ENCODE measurements around the gene MORN1. TPM values are rescaled to one million over a fixed set of nuclear protein-coding genes. Genes with fewer than 3 reads are reported as not detected.

MORN1 gene
- total RNA-seq, 1 donor from 2014 or later: 35.3 TPM

DNA sequence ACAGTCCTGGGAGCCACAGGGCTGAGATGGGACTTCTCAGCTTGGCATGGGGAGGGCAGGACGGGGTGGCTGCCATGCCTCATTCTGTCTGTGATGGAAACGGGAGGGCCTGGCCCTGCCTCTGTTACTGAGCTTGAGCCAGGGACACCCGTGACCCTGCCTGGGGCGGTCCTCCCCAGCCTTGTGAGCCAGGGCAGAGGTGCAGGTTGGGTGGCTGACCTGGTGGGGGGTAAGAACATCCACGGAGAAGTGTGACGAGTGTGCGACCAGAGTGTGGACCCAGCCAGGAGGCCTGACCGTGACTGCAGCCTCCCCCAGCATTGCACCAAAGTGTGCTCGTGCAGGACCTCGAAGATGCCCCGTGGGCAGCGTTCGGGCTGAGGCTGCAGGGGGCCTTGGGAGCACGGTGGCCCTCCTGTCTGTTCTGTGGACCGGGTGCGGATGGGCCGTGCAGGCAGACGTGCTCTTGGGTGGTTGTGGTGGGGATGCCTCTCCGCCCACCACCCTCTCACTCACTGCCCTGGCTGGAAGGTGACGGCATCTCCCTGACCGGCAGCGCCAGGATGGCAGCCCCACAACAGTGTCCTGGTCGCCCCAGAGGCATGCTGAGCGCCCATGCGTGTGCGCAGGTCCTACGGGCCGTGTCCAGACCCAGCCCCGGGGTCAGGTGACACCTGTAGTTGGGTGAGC lies 117.8 kb downstream of the MORN1 start:
- Mint-ChIP-seq H3K27me3 (no peaks in the 10 kb centered on the region), H3K27ac (peak overlapping the region; percentile 10), H3K4me3 (ENCODE audit: low read depth) (no peak overlapping the region), H3K4me1 (ENCODE audit: low read depth) (peaks cover 47% of the 10 kb centered on the region), H3K9me3 (ENCODE audit: low read depth) (no peaks in the 10 kb centered on the region), H3K36me3 (ENCODE audit: insufficient read depth) (no peaks in the 10 kb centered on the region)
- no peak for DNase-seq (ENCODE audit: low spot score, unreplicated experiment)
- TF ChIP-seq, protein P1, sequence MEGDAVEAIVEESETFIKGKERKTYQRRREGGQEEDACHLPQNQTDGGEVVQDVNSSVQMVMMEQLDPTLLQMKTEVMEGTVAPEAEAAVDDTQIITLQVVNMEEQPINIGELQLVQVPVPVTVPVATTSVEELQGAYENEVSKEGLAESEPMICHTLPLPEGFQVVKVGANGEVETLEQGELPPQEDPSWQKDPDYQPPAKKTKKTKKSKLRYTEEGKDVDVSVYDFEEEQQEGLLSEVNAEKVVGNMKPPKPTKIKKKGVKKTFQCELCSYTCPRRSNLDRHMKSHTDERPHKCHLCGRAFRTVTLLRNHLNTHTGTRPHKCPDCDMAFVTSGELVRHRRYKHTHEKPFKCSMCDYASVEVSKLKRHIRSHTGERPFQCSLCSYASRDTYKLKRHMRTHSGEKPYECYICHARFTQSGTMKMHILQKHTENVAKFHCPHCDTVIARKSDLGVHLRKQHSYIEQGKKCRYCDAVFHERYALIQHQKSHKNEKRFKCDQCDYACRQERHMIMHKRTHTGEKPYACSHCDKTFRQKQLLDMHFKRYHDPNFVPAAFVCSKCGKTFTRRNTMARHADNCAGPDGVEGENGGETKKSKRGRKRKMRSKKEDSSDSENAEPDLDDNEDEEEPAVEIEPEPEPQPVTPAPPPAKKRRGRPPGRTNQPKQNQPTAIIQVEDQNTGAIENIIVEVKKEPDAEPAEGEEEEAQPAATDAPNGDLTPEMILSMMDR (IDR thresholded peaks at IDR 0.05; ENCODE audit: unreplicated experiment): no peak

DNA sequence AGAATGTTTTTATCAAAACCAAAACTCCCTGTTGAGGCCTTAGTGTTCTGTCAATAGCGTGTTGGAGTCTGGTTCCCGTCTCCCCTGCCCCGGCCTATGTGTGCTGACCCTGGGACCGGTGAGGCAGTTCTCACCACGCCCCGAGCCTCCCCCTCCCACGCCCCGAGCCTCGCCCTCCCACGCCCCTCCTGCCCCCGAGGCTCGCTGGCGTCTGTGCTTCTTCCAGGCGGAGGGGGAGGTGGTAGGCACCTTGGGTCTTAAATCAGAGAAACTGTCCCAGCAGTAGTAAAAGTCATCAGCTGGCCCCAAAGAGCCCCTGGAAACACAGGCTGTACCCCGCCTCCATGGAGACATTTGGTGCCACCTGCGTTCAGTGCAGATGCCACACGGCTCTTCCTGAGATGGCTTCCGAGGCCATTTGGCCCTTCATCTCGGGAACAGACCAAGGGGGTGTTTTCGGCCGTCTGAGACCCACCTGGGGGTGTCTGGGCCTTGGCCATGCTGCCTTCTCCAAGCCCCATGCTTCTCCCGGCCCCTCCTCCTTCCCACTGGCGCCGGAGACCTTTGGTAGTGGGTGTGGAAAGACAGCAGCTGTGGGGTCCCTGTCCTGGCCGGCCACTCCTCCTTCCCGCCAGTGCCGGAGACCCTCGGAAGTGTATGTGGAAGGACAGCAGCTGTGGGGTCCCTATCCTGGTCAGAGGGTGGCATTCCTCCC lies 118.5 kb downstream of the MORN1 start:
- DNase-seq (ENCODE audit: low spot score, unreplicated experiment): no peak
- Mint-ChIP-seq H3K36me3 (ENCODE audit: insufficient read depth) (no peaks in the 10 kb centered on the region), H3K4me1 (ENCODE audit: low read depth) (peaks cover 47% of the 10 kb centered on the region), H3K4me3 (ENCODE audit: low read depth) (no peak overlapping the region), H3K27ac (peak overlapping the region; percentile 10), H3K9me3 (ENCODE audit: low read depth) (no peaks in the 10 kb centered on the region), H3K27me3 (no peaks in the 10 kb centered on the region)
- TF ChIP-seq, protein P1 (IDR thresholded peaks at IDR 0.05; ENCODE audit: unreplicated experiment): no peak

DNA sequence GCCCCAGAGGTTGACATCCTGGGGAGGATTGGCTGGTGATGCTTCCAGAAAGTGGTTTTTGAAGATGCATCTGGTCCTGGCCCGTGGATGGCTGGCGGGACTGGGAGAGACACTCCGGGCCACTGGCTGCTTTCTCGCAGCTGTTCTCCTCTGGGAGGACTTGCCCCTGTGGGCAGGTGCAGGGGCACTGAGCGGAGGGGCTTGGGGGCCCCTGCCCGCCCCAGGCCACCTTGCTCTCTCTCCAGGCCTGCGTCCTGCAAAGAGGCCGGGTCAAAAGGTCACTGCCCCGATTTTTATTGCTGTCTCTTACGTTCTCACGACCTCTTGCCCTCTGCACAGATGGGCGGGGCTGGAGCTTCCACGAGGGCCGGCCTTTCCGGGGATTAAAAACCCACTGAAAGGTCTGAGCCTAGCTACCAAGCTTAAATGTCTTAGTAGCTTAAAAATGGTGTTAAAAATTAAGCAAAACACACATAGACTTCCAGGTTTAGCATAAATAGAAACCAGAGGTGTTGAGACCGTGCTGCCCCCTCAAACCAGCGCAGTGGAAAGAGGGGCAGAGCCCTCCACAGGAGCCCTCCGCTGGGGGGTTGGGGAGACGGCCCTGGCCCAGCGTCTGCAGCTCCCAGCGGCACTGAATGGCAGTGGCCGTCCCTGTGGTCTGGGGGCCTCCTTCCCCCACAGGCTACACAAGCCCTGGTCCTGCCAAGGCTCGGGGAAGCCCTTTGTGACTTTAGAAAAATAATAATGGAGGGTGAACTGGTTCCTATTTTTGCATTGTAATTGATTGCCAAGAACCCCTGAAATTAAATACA lies 119.3 kb downstream of the MORN1 start:
- Mint-ChIP-seq H3K4me1 (ENCODE audit: low read depth) (peaks cover 43% of the 10 kb centered on the region), H3K4me3 (ENCODE audit: low read depth) (peak overlapping the region; percentile 10)

More for the DNA sequence above, 119.3 kb downstream of the MORN1 start:
- no peaks in the 10 kb centered on the region for H3K36me3 Mint-ChIP-seq (ENCODE audit: insufficient read depth)
- no peaks in the 10 kb centered on the region for H3K27me3 Mint-ChIP-seq
- no peaks in the 10 kb centered on the region for H3K9me3 Mint-ChIP-seq (ENCODE audit: low read depth)
- TF ChIP-seq, protein P1 (IDR thresholded peaks at IDR 0.05; ENCODE audit: unreplicated experiment): no peak
- H3K27ac Mint-ChIP-seq: peak overlapping the region; percentile 91
- no peak for DNase-seq (ENCODE audit: low spot score, unreplicated experiment)

Other genes starting within 250 kb of the MORN1 start
- gene FAAP20, start 196.8 kb downstream of the MORN1 start, total RNA-seq: 74.3 and 77.9 TPM in 2 replicates
- 56.2 and 59.4 TPM in 2 replicates for gene SKI, start 163.2 kb downstream of the MORN1 start, total RNA-seq
- 93.6 and 99.3 TPM in 2 replicates for gene RER1, start 287 bp upstream of the MORN1 start, total RNA-seq
- gene PEX10, start 21.0 kb upstream of the MORN1 start, total RNA-seq: 27.5 and 27.6 TPM in 2 replicates
- gene PLCH2, start 84.7 kb upstream of the MORN1 start, total RNA-seq: 0.13 TPM in 1 of 2 replicates, not detected in the other
- gene PANK4, start 135.0 kb upstream of the MORN1 start, total RNA-seq: 42.5 and 45.4 TPM in 2 replicates
- 0.36 TPM in 1 of 2 replicates, not detected in the other for gene HES5, start 138.7 kb upstream of the MORN1 start, total RNA-seq
- gene TNFRSF14, start 164.8 kb upstream of the MORN1 start, total RNA-seq: 0.41 and 0.75 TPM in 2 replicates
- gene PRXL2B, start 195.2 kb upstream of the MORN1 start, total RNA-seq: 32.0 and 36.4 TPM in 2 replicates
- gene MMEL1, start 241.5 kb upstream of the MORN1 start, total RNA-seq: 0.64 and 0.93 TPM in 2 replicates